Transverse colon (tissue), 3 donors: ENCODE results near the gene EEF1AKMT2.

Experiments used
- CTCF ChIP-seq, 5 experiments: fragments of 200-600 bp in 3 of 5; fragments of 450-650 bp in 2 of 5; sonication (generic) in 3 of 5; IDR thresholded peaks; 1 replicate in 2 of 5; 2 replicates in 3 of 5; pipeline ENCODE4 v1.5.1; 2016 to 2017; ENCODE audit warnings: antibody characterized with exemption in 5 of 5, inconsistent platforms in 3 of 5, mild to moderate bottlenecking in 2 of 5, moderate library complexity in 1 of 5
- EP300 ChIP-seq: sonication (generic); formaldehyde crosslinking; IDR thresholded peaks from one replicate; pipeline ENCODE4 v1.6.1; 2017; ENCODE audit warnings: antibody characterized with exemption, low read depth
- POLR2A ChIP-seq: fragments of 450-650 bp; IDR thresholded peaks from one replicate; pipeline ENCODE4 v1.6.1; 2016; ENCODE audit warnings: antibody characterized with exemption, mild to moderate bottlenecking, moderate library complexity

- no peak for TF ChIP-seq POLR2A
- TF ChIP-seq EP300 = no peak
- no peak for TF ChIP-seq CTCF (IDR thresholded peaks at IDR 0.05)
Observed at GRCh38 chr10:124831116-124831515, 39.4 kb upstream of the EEF1AKMT2 start.
